ENCODE results near the gene LRP5.
A peak's percentile ranks its signal among the peaks of the same experiment; 100 is the strongest.

LRP5 gene

GRCh38 chr11:68467201-68467834 is 154.9 kb downstream of the LRP5 start:
- H3K9me3 ChIP-seq (ENCODE audit: insufficient read depth, low read depth, low read length) = no peaks in the 10 kb centered on the region
- peak overlapping the region; percentile 63 for H3K4me2 ChIP-seq (ENCODE audit: low read depth, low read length, poor library complexity, severe bottlenecking)
- no peaks in the 10 kb centered on the region for H3K27me3 ChIP-seq (ENCODE audit: insufficient read depth, low read length, poor library complexity, severe bottlenecking)
- H3K79me2 ChIP-seq (ENCODE audit: insufficient read depth, low read length) = peaks cover 99% of the 10 kb centered on the region
- H2AFZ ChIP-seq (ENCODE audit: low read length) = no peak overlapping the region
- no peak for TF ChIP-seq EZH2phosphoT487 (IDR thresholded peaks at IDR 0.05; ENCODE audit: borderline replicate concordance)
- TF ChIP-seq, protein P1, sequence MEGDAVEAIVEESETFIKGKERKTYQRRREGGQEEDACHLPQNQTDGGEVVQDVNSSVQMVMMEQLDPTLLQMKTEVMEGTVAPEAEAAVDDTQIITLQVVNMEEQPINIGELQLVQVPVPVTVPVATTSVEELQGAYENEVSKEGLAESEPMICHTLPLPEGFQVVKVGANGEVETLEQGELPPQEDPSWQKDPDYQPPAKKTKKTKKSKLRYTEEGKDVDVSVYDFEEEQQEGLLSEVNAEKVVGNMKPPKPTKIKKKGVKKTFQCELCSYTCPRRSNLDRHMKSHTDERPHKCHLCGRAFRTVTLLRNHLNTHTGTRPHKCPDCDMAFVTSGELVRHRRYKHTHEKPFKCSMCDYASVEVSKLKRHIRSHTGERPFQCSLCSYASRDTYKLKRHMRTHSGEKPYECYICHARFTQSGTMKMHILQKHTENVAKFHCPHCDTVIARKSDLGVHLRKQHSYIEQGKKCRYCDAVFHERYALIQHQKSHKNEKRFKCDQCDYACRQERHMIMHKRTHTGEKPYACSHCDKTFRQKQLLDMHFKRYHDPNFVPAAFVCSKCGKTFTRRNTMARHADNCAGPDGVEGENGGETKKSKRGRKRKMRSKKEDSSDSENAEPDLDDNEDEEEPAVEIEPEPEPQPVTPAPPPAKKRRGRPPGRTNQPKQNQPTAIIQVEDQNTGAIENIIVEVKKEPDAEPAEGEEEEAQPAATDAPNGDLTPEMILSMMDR (conservative IDR thresholded peaks at IDR 0.05; ENCODE audit: low read length) = no peak
- H3K4me3 ChIP-seq (ENCODE audit: low read length, poor library complexity, severe bottlenecking) = peak overlapping the region; percentile 35
- H3K9ac ChIP-seq (ENCODE audit: low read depth, low read length, poor library complexity, severe bottlenecking) = no peak overlapping the region
- H3K36me3 ChIP-seq (ENCODE audit: insufficient read depth, low read length) = peaks cover 5% of the 10 kb centered on the region; the same call in 1 of the 2 replicates
- H3K4me1 ChIP-seq (ENCODE audit: insufficient read depth, low read length, poor library complexity, severe bottlenecking) = peaks cover 66% of the 10 kb centered on the region
- H3K9me2 ChIP-seq (replicated peaks; ENCODE audit: low read depth, low read length) = no peaks in the 10 kb centered on the region
- H3F3A ChIP-seq (ENCODE audit: low read depth) = peaks cover 6% of the 10 kb centered on the region; the same call in 1 of the 2 replicates
- peaks cover 99% of the 10 kb centered on the region for H4K20me1 ChIP-seq (ENCODE audit: insufficient read depth, low read length, poor library complexity, severe bottlenecking)

GRCh38 chr11:68468217-68468828 is 155.9 kb downstream of the LRP5 start:
- no peaks in the 10 kb centered on the region for H3K9me3 ChIP-seq (ENCODE audit: insufficient read depth, low read depth, low read length)
- no peak overlapping the region for H2AFZ ChIP-seq (ENCODE audit: low read length)
- H3K4me1 ChIP-seq (ENCODE audit: insufficient read depth, low read length, poor library complexity, severe bottlenecking) = peaks cover 67% of the 10 kb centered on the region
- H3K4me2 ChIP-seq (ENCODE audit: low read depth, low read length, poor library complexity, severe bottlenecking) = peak overlapping the region; percentile 63
- H4K20me1 ChIP-seq (ENCODE audit: insufficient read depth, low read length, poor library complexity, severe bottlenecking) = peaks cover 99% of the 10 kb centered on the region
- peak overlapping the region; percentile 24 for H3K4me3 ChIP-seq (ENCODE audit: low read length, poor library complexity, severe bottlenecking)
- H3F3A ChIP-seq (ENCODE audit: low read depth) = peaks cover 6% of the 10 kb centered on the region; the same call in 1 of the 2 replicates
- H3K79me2 ChIP-seq (ENCODE audit: insufficient read depth, low read length) = peaks cover 99% of the 10 kb centered on the region
- no peaks in the 10 kb centered on the region for H3K9me2 ChIP-seq (replicated peaks; ENCODE audit: low read depth, low read length)
- H3K9ac ChIP-seq (ENCODE audit: low read depth, low read length, poor library complexity, severe bottlenecking) = no peak overlapping the region
- no peaks in the 10 kb centered on the region for H3K27me3 ChIP-seq (ENCODE audit: insufficient read depth, low read length, poor library complexity, severe bottlenecking)
- TF ChIP-seq, protein P1 (conservative IDR thresholded peaks at IDR 0.05; ENCODE audit: low read length) = no peak
- TF ChIP-seq EZH2phosphoT487 (IDR thresholded peaks at IDR 0.05; ENCODE audit: borderline replicate concordance) = no peak
- H3K36me3 ChIP-seq (ENCODE audit: insufficient read depth, low read length) = peaks cover 7% of the 10 kb centered on the region; the same call in 1 of the 2 replicates

DNA sequence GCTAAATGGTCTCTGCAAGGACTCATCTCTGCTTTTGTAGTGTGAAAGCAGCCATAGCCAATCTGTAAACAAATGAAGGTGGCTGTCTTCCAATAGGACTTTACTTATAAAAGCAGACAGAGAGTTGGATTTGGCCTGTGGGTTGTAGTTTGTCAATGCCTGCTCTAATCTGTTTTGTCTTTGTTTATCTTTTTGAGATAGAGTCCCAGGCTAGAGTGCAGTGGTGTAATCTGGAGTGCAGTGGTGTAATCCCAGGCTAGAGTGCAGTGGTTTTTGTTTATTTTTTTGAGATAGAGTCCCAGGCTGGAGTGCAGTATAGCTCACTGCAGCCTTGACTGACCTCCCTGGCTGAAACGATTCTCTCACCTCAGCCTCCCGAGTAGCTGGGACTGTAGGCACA is 156.7 kb downstream of the LRP5 start:
- peaks cover 6% of the 10 kb centered on the region; the same call in 1 of the 2 replicates for H3F3A ChIP-seq (ENCODE audit: low read depth)
- no peak overlapping the region for H2AFZ ChIP-seq (ENCODE audit: low read length)
- peak overlapping the region; percentile 63 for H3K4me2 ChIP-seq (ENCODE audit: low read depth, low read length, poor library complexity, severe bottlenecking)
- H3K4me3 ChIP-seq (ENCODE audit: low read length, poor library complexity, severe bottlenecking) = peak overlapping the region; percentile 22
- no peak for TF ChIP-seq EZH2phosphoT487 (IDR thresholded peaks at IDR 0.05; ENCODE audit: borderline replicate concordance)
- TF ChIP-seq, protein P1 (conservative IDR thresholded peaks at IDR 0.05; ENCODE audit: low read length) = no peak
- peaks cover 99% of the 10 kb centered on the region for H3K79me2 ChIP-seq (ENCODE audit: insufficient read depth, low read length)
- no peaks in the 10 kb centered on the region for H3K27me3 ChIP-seq (ENCODE audit: insufficient read depth, low read length, poor library complexity, severe bottlenecking)
- H3K4me1 ChIP-seq (ENCODE audit: insufficient read depth, low read length, poor library complexity, severe bottlenecking) = peaks cover 62% of the 10 kb centered on the region
- H3K9ac ChIP-seq (ENCODE audit: low read depth, low read length, poor library complexity, severe bottlenecking) = no peak overlapping the region
- H4K20me1 ChIP-seq (ENCODE audit: insufficient read depth, low read length, poor library complexity, severe bottlenecking) = peaks cover 99% of the 10 kb centered on the region
- H3K36me3 ChIP-seq (ENCODE audit: insufficient read depth, low read length) = peaks cover 7% of the 10 kb centered on the region; the same call in 1 of the 2 replicates
- no peaks in the 10 kb centered on the region for H3K9me3 ChIP-seq (ENCODE audit: insufficient read depth, low read depth, low read length)
- no peaks in the 10 kb centered on the region for H3K9me2 ChIP-seq (replicated peaks; ENCODE audit: low read depth, low read length)

Measured in Loucy (cell line).